PC-9 (cell line): ENCODE measurements around the gene OS9. TPM values are rescaled to one million over a fixed set of nuclear protein-coding genes. Genes with fewer than 3 reads are reported as not detected.

Experiments used
- BruUV-seq: library from RNA; stranded (reverse); fragments of 400-500 nt; replicated peaks from 2 replicates; lab custom pipeline; 2021; lab: Mats Ljungman, UMichigan
- CTCF ChIA-PET: fragments of 300-600 bp; sonication (Branson Sonifier 250); formaldehyde crosslinking; loops from one replicate; lab custom pipeline; 2022; ENCODE audit warnings: antibody characterized with exemption; lab: Charles Lee
- POLR2A ChIA-PET: fragments of 300-600 bp; sonication (Branson Sonifier 250); formaldehyde crosslinking; loops from one replicate; lab custom pipeline; 2022; ENCODE audit warnings: antibody characterized with exemption; ENCODE audit not compliant: unreplicated experiment; lab: Charles Lee
- DNase-seq, 2 experiments: peaks; one replicate each; pipeline versions ENCODE4 v3.0.0 to v3.0.0-alpha.2; 2015 to 2022; ENCODE audit warnings: mixed read lengths in 1 of 2
- H2AFZ ChIP-seq: fragments of 200-600 bp; sonication (generic); 2 replicates; pipeline ENCODE4 v1.8.1; 2017; ENCODE audit warnings: antibody characterized with exemption
- H3F3A ChIP-seq: fragments of 200-600 bp; sonication (generic); 2 replicates; pipeline ENCODE4 v1.8.1; 2017; ENCODE audit warnings: antibody characterized with exemption, mild to moderate bottlenecking, low read depth; ENCODE audit not compliant: insufficient read depth
- H3K27ac ChIP-seq: fragments of 200-600 bp; sonication (generic); 2 replicates; pipeline ENCODE4 v1.6.1; 2016; ENCODE audit warnings: mixed run types
- H3K27me3 ChIP-seq: fragments of 200-600 bp; sonication (generic); 2 replicates; pipeline ENCODE4 v1.6.1; 2016; ENCODE audit warnings: low read depth, mixed run types; ENCODE audit not compliant: insufficient read depth
- H3K36me3 ChIP-seq: fragments of 200-600 bp; sonication (generic); 2 replicates; pipeline ENCODE4 v1.6.1; 2016; ENCODE audit warnings: low read depth, mixed run types
- H3K4me1 ChIP-seq: fragments of 200-600 bp; sonication (generic); replicated peaks from 2 replicates; pipeline ENCODE4 v1.6.1; 2016; ENCODE audit warnings: mixed run types; ENCODE audit not compliant: insufficient read depth
- H3K4me2 ChIP-seq: fragments of 200-600 bp; sonication (generic); 2 replicates; pipeline ENCODE4 v1.6.1; 2017; ENCODE audit warnings: mixed run types
- H3K4me3 ChIP-seq: fragments of 200-600 bp; sonication (generic); 2 replicates; pipeline ENCODE4 v1.6.1; 2016; ENCODE audit warnings: mixed run types
- H3K79me2 ChIP-seq: fragments of 200-600 bp; sonication (generic); 2 replicates; pipeline ENCODE4 v1.6.1; 2017; ENCODE audit warnings: low read depth, mixed run types
- H3K9me2 ChIP-seq: fragments of 200-600 bp; sonication (generic); 2 replicates; pipeline ENCODE4 v1.8.1; 2017; ENCODE audit warnings: mild to moderate bottlenecking; ENCODE audit not compliant: insufficient read depth
- H3K9me3 ChIP-seq: fragments of 200-600 bp; sonication (generic); 2 replicates; pipeline ENCODE4 v1.8.1; 2016; ENCODE audit warnings: low read depth; ENCODE audit not compliant: insufficient read depth
- H4K20me1 ChIP-seq: fragments of 200-600 bp; sonication (generic); 2 replicates; pipeline ENCODE4 v1.8.1; 2017; ENCODE audit not compliant: insufficient read depth
- EZH2 ChIP-seq: fragments of 200-600 bp; sonication (generic); IDR thresholded peaks from 2 replicates; pipeline ENCODE4 v1.8.0; 2017; ENCODE audit warnings: antibody characterized with exemption, low read depth
- intact Hi-C: fragments of 100-400 bp; cut with micrococcal nuclease; formaldehyde crosslinking; loops from one replicate; pipeline ENCODE4 v1.10.0; 2022; ENCODE audit not compliant: unreplicated experiment
- total RNA-seq: library from RNA; stranded (reverse); gene quantifications from 2 replicates; pipeline ENCODE4 v1.2.3, GENCODE V29; 2021
- TF ChIP-seq, protein P1 (sequence below): fragments of 200-600 bp; sonication (generic); conservative IDR thresholded peaks from 2 replicates; pipeline ENCODE4 v1.6.1; 2017; ENCODE audit warnings: mixed run types, antibody characterized with exemption, mild to moderate bottlenecking, moderate library complexity

Gene OS9
- total RNA-seq, 1 experiment from 2014 or later: 96.7 TPM

GRCh38 chr12:57715786-57716185, 21.9 kb downstream of the OS9 start:
- no peaks in the 10 kb centered on the region for H3K9me2 ChIP-seq
- no peak overlapping the region for H2AFZ ChIP-seq
- H4K20me1 ChIP-seq: no peaks in the 10 kb centered on the region
- H3K4me3 ChIP-seq: no peak overlapping the region
- no peak for DNase-seq
- H3K4me2 ChIP-seq: no peak overlapping the region
- TF ChIP-seq, protein P1, sequence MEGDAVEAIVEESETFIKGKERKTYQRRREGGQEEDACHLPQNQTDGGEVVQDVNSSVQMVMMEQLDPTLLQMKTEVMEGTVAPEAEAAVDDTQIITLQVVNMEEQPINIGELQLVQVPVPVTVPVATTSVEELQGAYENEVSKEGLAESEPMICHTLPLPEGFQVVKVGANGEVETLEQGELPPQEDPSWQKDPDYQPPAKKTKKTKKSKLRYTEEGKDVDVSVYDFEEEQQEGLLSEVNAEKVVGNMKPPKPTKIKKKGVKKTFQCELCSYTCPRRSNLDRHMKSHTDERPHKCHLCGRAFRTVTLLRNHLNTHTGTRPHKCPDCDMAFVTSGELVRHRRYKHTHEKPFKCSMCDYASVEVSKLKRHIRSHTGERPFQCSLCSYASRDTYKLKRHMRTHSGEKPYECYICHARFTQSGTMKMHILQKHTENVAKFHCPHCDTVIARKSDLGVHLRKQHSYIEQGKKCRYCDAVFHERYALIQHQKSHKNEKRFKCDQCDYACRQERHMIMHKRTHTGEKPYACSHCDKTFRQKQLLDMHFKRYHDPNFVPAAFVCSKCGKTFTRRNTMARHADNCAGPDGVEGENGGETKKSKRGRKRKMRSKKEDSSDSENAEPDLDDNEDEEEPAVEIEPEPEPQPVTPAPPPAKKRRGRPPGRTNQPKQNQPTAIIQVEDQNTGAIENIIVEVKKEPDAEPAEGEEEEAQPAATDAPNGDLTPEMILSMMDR: no peak
- no peak for TF ChIP-seq EZH2
- H3K79me2 ChIP-seq: no peaks in the 10 kb centered on the region
- CTCF ChIA-PET: no interaction called here
- no peaks in the 10 kb centered on the region for H3K9me3 ChIP-seq
- POLR2A ChIA-PET: no interaction called here
- H3K27ac ChIP-seq: no peak overlapping the region
- BruUV-seq: no TSS peak
- no peaks in the 10 kb centered on the region for H3K27me3 ChIP-seq
- H3K4me1 ChIP-seq: no peaks in the 10 kb centered on the region
- intact Hi-C loops: no loop called here
- no peaks in the 10 kb centered on the region for H3F3A ChIP-seq
- 0 out of 2 replicates have a peak, but pooled peaks cover 3% of the 10 kb centered on the region for H3K36me3 ChIP-seq

DNA sequence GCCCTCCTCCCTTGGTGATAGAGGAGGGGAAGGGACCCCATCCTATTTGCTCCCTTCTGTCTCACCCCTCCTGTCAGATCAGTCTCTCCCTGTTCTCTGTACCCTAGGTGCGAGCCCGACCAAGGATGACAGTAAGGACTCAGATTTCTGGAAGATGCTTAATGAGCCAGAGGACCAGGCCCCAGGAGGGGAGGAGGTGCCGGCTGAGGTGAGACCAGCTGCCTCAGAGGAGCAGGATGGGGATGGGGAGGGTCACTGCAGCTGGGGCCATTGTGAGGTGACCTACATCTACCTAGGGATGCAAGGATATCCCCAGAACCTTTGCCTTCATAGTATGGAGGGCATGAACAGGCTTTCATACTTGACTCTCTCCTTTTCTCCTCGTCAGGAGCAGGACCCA, 22.4 kb downstream of the OS9 start:
- Histone ChIP-seq H3K4me3 (no peak overlapping the region), H2AFZ (no peak overlapping the region), H3K9me2 (no peaks in the 10 kb centered on the region), H3K27ac (no peak overlapping the region), H4K20me1 (no peaks in the 10 kb centered on the region), H3F3A (no peaks in the 10 kb centered on the region), H3K4me1 (no peaks in the 10 kb centered on the region), H3K9me3 (no peaks in the 10 kb centered on the region), H3K4me2 (no peak overlapping the region), H3K36me3 (0 out of 2 replicates have a peak, but pooled peaks cover 3% of the 10 kb centered on the region), H3K79me2 (no peaks in the 10 kb centered on the region), H3K27me3 (no peaks in the 10 kb centered on the region)
- no peak for TF ChIP-seq EZH2
- TF ChIP-seq, protein P1: no peak
- no peak for DNase-seq
- BruUV-seq: no TSS peak
- CTCF ChIA-PET: no interaction called here
- POLR2A ChIA-PET: no interaction called here
- intact Hi-C loops: no loop called here

DNA sequence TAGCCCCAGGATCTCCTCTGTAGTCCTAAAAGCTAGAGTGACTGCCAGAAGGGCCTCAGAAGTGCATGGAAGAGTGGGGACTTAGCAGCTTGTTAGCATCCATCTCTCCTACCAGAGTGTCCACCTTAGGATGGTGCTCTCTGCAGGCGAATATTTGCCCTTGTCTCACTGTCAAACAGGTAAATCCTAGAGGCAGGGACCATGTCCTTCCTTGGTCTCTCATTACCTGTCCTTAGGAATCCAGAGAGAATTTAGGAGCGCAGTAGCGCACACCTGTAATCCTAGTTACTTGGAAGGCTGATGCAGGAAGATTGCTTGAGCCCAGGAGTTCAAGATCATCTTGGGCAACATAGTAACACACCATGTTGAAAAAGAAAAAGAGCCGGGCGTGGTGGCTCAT, 23.2 kb downstream of the OS9 start:
- BruUV-seq: no TSS peak
- Histone ChIP-seq H4K20me1 (no peaks in the 10 kb centered on the region), H3K27ac (no peak overlapping the region), H3K9me2 (no peaks in the 10 kb centered on the region), H3K4me1 (no peaks in the 10 kb centered on the region), H3K4me2 (no peak overlapping the region), H2AFZ (no peak overlapping the region), H3F3A (no peaks in the 10 kb centered on the region), H3K27me3 (no peaks in the 10 kb centered on the region), H3K79me2 (no peaks in the 10 kb centered on the region), H3K9me3 (no peaks in the 10 kb centered on the region), H3K4me3 (no peak overlapping the region), H3K36me3 (no peaks in the 10 kb centered on the region)
- intact Hi-C loops: no loop called here
- no peak for TF ChIP-seq EZH2
- TF ChIP-seq, protein P1: no peak
- POLR2A ChIA-PET: no interaction called here
- no peak for DNase-seq
- CTCF ChIA-PET: no interaction called here
